Esophagus squamous epithelium (tissue), 4 donors: ENCODE measurements around the gene KCTD18.

Source experiments
- POLR2A ChIP-seq, 4 donors: fragments of 450-650 bp; IDR thresholded peaks; one replicate each; pipeline ENCODE4 v1.6.1; 2017; ENCODE audit warnings: antibody characterized with exemption in 4 of 4, mild to moderate bottlenecking in 4 of 4, moderate library complexity in 3 of 4
- TF ChIP-seq, protein P1 (sequence below), 6 experiments: fragments of 450-650 bp in 4 of 6; fragments of 200-600 bp in 2 of 6; sonication (generic) in 2 of 6; IDR thresholded peaks; one replicate each; pipeline ENCODE4 v1.5.1; 2016 to 2019; ENCODE audit warnings: antibody characterized with exemption in 6 of 6, mild to moderate bottlenecking in 4 of 6, moderate library complexity in 4 of 6

DNA sequence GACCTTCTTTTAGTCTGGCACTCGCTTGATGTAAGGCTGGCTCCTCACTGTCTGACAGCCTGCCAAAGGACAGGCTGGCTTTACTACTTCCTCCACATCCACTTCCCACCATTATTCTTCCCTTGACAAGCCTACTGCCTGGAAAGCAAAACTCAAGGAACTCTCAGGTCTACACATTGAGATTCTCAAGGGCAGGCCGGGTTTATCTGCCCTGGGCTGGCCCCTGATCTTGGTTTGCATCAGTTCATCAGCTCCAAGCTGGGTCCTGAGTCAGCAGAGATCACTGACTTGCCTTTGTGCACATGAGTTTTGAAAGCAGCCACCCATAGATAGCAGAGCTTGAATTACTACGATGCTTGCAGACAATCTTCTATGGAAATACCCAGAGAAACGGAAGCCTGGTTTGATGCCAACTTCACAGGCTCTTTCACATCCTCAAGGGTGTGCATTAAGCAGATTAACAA lies 53.9 kb downstream of the KCTD18 start:
- TF ChIP-seq, protein P1, sequence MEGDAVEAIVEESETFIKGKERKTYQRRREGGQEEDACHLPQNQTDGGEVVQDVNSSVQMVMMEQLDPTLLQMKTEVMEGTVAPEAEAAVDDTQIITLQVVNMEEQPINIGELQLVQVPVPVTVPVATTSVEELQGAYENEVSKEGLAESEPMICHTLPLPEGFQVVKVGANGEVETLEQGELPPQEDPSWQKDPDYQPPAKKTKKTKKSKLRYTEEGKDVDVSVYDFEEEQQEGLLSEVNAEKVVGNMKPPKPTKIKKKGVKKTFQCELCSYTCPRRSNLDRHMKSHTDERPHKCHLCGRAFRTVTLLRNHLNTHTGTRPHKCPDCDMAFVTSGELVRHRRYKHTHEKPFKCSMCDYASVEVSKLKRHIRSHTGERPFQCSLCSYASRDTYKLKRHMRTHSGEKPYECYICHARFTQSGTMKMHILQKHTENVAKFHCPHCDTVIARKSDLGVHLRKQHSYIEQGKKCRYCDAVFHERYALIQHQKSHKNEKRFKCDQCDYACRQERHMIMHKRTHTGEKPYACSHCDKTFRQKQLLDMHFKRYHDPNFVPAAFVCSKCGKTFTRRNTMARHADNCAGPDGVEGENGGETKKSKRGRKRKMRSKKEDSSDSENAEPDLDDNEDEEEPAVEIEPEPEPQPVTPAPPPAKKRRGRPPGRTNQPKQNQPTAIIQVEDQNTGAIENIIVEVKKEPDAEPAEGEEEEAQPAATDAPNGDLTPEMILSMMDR (IDR thresholded peaks at IDR 0.05), result no peak
- no peak for TF ChIP-seq POLR2A (IDR thresholded peaks at IDR 0.05)
